ENCODE results near the gene INSRR. TPM values are rescaled to one million over a fixed set of nuclear protein-coding genes. Genes with fewer than 3 reads are reported as not detected.

Gene INSRR
- total and polyA plus RNA-seq, 9 of the 15 experiments (the other 6 are each of a cell fraction or from before 2014, with no cell fraction given) = 0.03 to 0.18 (median 0.06) TPM; not detected in 3

DNA sequence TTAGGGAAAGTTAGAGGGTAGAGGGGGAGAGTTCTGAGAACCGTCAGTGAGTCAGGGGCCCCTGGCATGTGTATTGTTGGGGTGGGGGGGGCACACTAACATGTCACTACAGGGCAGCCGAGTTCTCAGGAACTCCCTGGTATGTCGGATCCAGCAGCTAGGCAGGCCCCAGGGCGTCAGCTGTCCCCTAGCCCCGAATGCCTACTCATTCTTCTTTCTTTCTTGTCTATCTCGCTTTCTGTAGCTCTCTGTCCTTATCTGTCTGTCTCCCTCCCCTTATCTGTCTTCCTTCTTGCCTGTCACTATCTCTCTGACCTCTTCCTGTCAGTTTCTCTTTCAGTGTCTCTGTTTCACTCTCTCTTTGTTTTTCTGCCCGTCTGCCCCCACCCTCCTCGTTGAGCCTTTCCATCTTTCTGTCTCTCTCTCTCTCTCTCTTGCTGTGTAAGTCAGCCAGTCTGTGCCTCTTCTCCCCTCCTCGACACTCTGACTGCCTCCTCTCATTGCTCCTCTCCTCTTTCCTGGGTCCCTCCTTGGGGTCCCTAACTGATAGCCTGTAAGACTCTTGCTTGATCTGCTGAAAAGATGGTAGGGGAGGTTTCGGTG lies 4.2 kb upstream of the INSRR start (continued):
- no peak for TF ChIP-seq POLR2G (IDR thresholded peaks at IDR 0.05; ENCODE audit: low read depth, low read length)
- TF ChIP-seq MTA3 (IDR thresholded peaks at IDR 0.05; ENCODE audit: borderline replicate concordance) = peak; percentile 63; the same call in 1 of the 2 replicates
- peak; percentile 82 to 86 for TF ChIP-seq KDM1A (IDR thresholded peaks at IDR 0.05)
- TF ChIP-seq FOXK2 (conservative IDR thresholded peaks at IDR 0.05 in 1 of 2, IDR thresholded peaks at IDR 0.05 in 1 of 2; ENCODE audit: low read depth in 2 of 2) = peak; percentile 61 to 86; a peak in 3 of 4 replicates
- TF ChIP-seq E2F8 (IDR thresholded peaks at IDR 0.05; ENCODE audit: low read depth, partially characterized antibody) = peak; percentile 39
- TF ChIP-seq LARP7 (IDR thresholded peaks at IDR 0.05) = peak; percentile 94
- TF ChIP-seq TBL1XR1 (IDR thresholded peaks at IDR 0.05; ENCODE audit: low read length in 2 of 2) = peak; percentile 69 to 93; a peak in 3 of 4 replicates
- TF ChIP-seq ZNF644 (tag; IDR thresholded peaks at IDR 0.05; ENCODE audit: low read depth) = 0 out of 2 replicates have a peak, but pooled peaks have one; percentile 47
- TF ChIP-seq NCOA4 (IDR thresholded peaks at IDR 0.05; ENCODE audit: partially characterized antibody) = peak; percentile 83
- TF ChIP-seq TCF7 (IDR thresholded peaks at IDR 0.05; ENCODE audit: borderline replicate concordance) = 0 out of 2 replicates have a peak, but pooled peaks have one; percentile 38
- no peak for TF ChIP-seq MLX (CRISPR knock-in tag; conservative IDR thresholded peaks at IDR 0.05)
- TF ChIP-seq ZNF263 (CRISPR knock-in tag; IDR thresholded peaks at IDR 0.05; ENCODE audit: borderline replicate concordance) = 0 out of 2 replicates have a peak, but pooled peaks have one; percentile 10
- TF ChIP-seq DIDO1 (tag; IDR thresholded peaks at IDR 0.05; ENCODE audit: low read depth) = 0 out of 2 replicates have a peak, but pooled peaks have one; percentile 49
- peak; percentile 42 to 99; a peak in 3 of 4 replicates for TF ChIP-seq HDAC1 (IDR thresholded peaks at IDR 0.05)
- no peak for TF ChIP-seq MCM2 (IDR thresholded peaks at IDR 0.05; ENCODE audit: low read depth)

All from K562 (cell line).